ENCODE data around the gene TUBGCP6. TPM values are rescaled to one million over a fixed set of nuclear protein-coding genes. Genes with fewer than 3 reads are reported as not detected.
"Not testable (repeated sequence)": the region's sequence is repeated elsewhere in the genome, so short reads cannot be mapped to it uniquely, and the experiment has no call there.

TUBGCP6 gene
- total RNA-seq, 2 experiments from 2014 or later: 62.9 to 71.4 TPM

- no peak overlapping the region for H3K4me3 Mint-ChIP-seq
- H3K9me3 Mint-ChIP-seq: no peaks in the 10 kb centered on the region
- POLR2A ChIA-PET: no interaction called here
- peaks cover 32% of the 10 kb centered on the region for H3K36me3 Mint-ChIP-seq (ENCODE audit: low read depth)
- peak; percentile 81 for DNase-seq
- H3K27me3 Mint-ChIP-seq: no peaks in the 10 kb centered on the region
- H3K27ac Mint-ChIP-seq: no peak overlapping the region
- H3K4me1 Mint-ChIP-seq: peaks cover 7% of the 10 kb centered on the region
- CTCF ChIA-PET: no interaction called here
Measured at GRCh38 chr22:50209893-50210292, 34.9 kb downstream of the TUBGCP6 start.

GRCh38 chr22:50208939-50209892 is 35.6 kb downstream of the TUBGCP6 start:
- ChIA-PET CTCF (interaction anchor here (0.5 to 1.1 kb wide), 4 partner anchors 9 to 270 kb away, joined by 3 to 4 read pairs (median 4); no protein-coding TSS in a partner anchor), POLR2A (no interaction called here)
- no peak overlapping the region for H3K27ac Mint-ChIP-seq
- DNase-seq: no peak
- H3K9me3 Mint-ChIP-seq: no peaks in the 10 kb centered on the region
- no peak overlapping the region for H3K4me3 Mint-ChIP-seq
- peaks cover 9% of the 10 kb centered on the region for H3K4me1 Mint-ChIP-seq
- no peaks in the 10 kb centered on the region for H3K27me3 Mint-ChIP-seq
- H3K36me3 Mint-ChIP-seq (ENCODE audit: low read depth): peaks cover 29% of the 10 kb centered on the region

GRCh38 chr22:50208430-50208938 is 36.3 kb downstream of the TUBGCP6 start:
- peaks cover 13% of the 10 kb centered on the region for H3K4me1 Mint-ChIP-seq
- ChIA-PET POLR2A (no interaction called here), CTCF (interaction anchor here (0.6 to 1.1 kb wide), 3 partner anchors 10 to 269 kb away, joined by 3 to 4 read pairs (median 3); no protein-coding TSS in a partner anchor)
- DNase-seq: no peak
- peak overlapping the region; percentile 36 for H3K27ac Mint-ChIP-seq
- H3K27me3 Mint-ChIP-seq: no peaks in the 10 kb centered on the region
- H3K4me3 Mint-ChIP-seq: no peak overlapping the region
- no peaks in the 10 kb centered on the region for H3K9me3 Mint-ChIP-seq
- H3K36me3 Mint-ChIP-seq (ENCODE audit: low read depth): peaks cover 32% of the 10 kb centered on the region

- POLR2A ChIA-PET: no interaction called here
- H3K4me1 Mint-ChIP-seq: peaks cover 18% of the 10 kb centered on the region
- H3K4me3 Mint-ChIP-seq: no peak overlapping the region
- CTCF ChIA-PET: interaction anchor here (0.6 to 1.2 kb wide), 2 partner anchors 17 to 28 kb away, joined by 3 to 6 read pairs; no protein-coding TSS in a partner anchor
- no peak for DNase-seq
- H3K36me3 Mint-ChIP-seq (ENCODE audit: low read depth): peaks cover 32% of the 10 kb centered on the region
- H3K27me3 Mint-ChIP-seq: no peaks in the 10 kb centered on the region
- H3K27ac Mint-ChIP-seq: peak overlapping the region; percentile 13
- no peaks in the 10 kb centered on the region for H3K9me3 Mint-ChIP-seq
Measured at GRCh38 chr22:50207383-50208140, 37.3 kb downstream of the TUBGCP6 start.

- Mint-ChIP-seq H3K4me3 (no peak overlapping the region), H3K27me3 (no peaks in the 10 kb centered on the region), H3K9me3 (no peaks in the 10 kb centered on the region), H3K36me3 (ENCODE audit: low read depth) (peaks cover 30% of the 10 kb centered on the region), H3K4me1 (peaks cover 27% of the 10 kb centered on the region), H3K27ac (no peak overlapping the region)
- ChIA-PET CTCF (interaction anchor here (0.6 to 1.3 kb wide), 3 partner anchors 16 to 117 kb away, joined by 3 to 7 read pairs (median 6); no protein-coding TSS in a partner anchor), POLR2A (no interaction called here)
- no peak for DNase-seq
Measured at GRCh38 chr22:50206599-50206998, 38.2 kb downstream of the TUBGCP6 start.

- H3K27ac Mint-ChIP-seq: no peak overlapping the region
- peaks cover 26% of the 10 kb centered on the region for H3K4me1 Mint-ChIP-seq
- ChIA-PET POLR2A (no interaction called here), CTCF (interaction anchor here (0.6 to 1.3 kb wide), 4 partner anchors 16 to 117 kb away, joined by 3 to 7 read pairs (median 4); no protein-coding TSS in a partner anchor)
- no peaks in the 10 kb centered on the region for H3K9me3 Mint-ChIP-seq
- no peak for DNase-seq
- no peaks in the 10 kb centered on the region for H3K27me3 Mint-ChIP-seq
- H3K4me3 Mint-ChIP-seq: no peak overlapping the region
- H3K36me3 Mint-ChIP-seq (ENCODE audit: low read depth): peaks cover 26% of the 10 kb centered on the region
Measured at GRCh38 chr22:50205781-50206569, 38.8 kb downstream of the TUBGCP6 start.

- DNase-seq, H3K9me3 Mint-ChIP-seq, CTCF ChIA-PET, H3K27me3 Mint-ChIP-seq, H3K4me3 Mint-ChIP-seq, POLR2A ChIA-PET, H3K27ac Mint-ChIP-seq: not testable (repeated sequence)
- peaks cover 26% of the 10 kb centered on the region for H3K4me1 Mint-ChIP-seq
- H3K36me3 Mint-ChIP-seq (ENCODE audit: low read depth): peaks cover 24% of the 10 kb centered on the region
Measured at GRCh38 chr22:50204998-50205397, 39.8 kb downstream of the TUBGCP6 start.

GRCh38 chr22:50204571-50204970 is 40.3 kb downstream of the TUBGCP6 start:
- peaks cover 21% of the 10 kb centered on the region for H3K36me3 Mint-ChIP-seq (ENCODE audit: low read depth)

GRCh38 chr22:50203288-50203687 is 41.5 kb downstream of the TUBGCP6 start:
- CTCF ChIA-PET: no interaction called here
- no peak for DNase-seq
- POLR2A ChIA-PET: no interaction called here
- no peaks in the 10 kb centered on the region for H3K9me3 Mint-ChIP-seq
- H3K27me3 Mint-ChIP-seq: no peaks in the 10 kb centered on the region
- no peak overlapping the region for H3K27ac Mint-ChIP-seq
- peaks cover 28% of the 10 kb centered on the region for H3K4me1 Mint-ChIP-seq
- H3K36me3 Mint-ChIP-seq (ENCODE audit: low read depth): peaks cover 19% of the 10 kb centered on the region
- no peak overlapping the region for H3K4me3 Mint-ChIP-seq

More at GRCh38 chr22:50204571-50204970, 40.3 kb downstream of the TUBGCP6 start:
- DNase-seq: no peak
- ChIA-PET CTCF (interaction anchor here (0.6 kb wide), 1 partner anchor 180 kb away, joined by 3 read pairs; no protein-coding TSS in a partner anchor), POLR2A (no interaction called here)
- peaks cover 26% of the 10 kb centered on the region for H3K4me1 Mint-ChIP-seq
- H3K9me3 Mint-ChIP-seq: no peaks in the 10 kb centered on the region
- H3K27me3 Mint-ChIP-seq: no peaks in the 10 kb centered on the region
- H3K27ac Mint-ChIP-seq: no peak overlapping the region
- H3K4me3 Mint-ChIP-seq: no peak overlapping the region

GRCh38 chr22:50202130-50202666 is 42.6 kb downstream of the TUBGCP6 start:
- Mint-ChIP-seq H3K27ac (peak overlapping the region; percentile 67), H3K27me3 (no peaks in the 10 kb centered on the region), H3K4me3 (peak overlapping the region; percentile 77), H3K4me1 (peaks cover 28% of the 10 kb centered on the region), H3K9me3 (no peaks in the 10 kb centered on the region), H3K36me3 (ENCODE audit: low read depth) (peaks cover 21% of the 10 kb centered on the region)
- POLR2A ChIA-PET: interaction anchor here (1.0 kb wide), 1 partner anchor 323 kb away, joined by 3 read pairs; the partner anchor contains the start of gene SCO2
- DNase-seq: no peak
- CTCF ChIA-PET: interaction anchor here (1.3 kb wide), 2 partner anchors 10 to 12 kb away, joined by 4 to 6 read pairs; no protein-coding TSS in a partner anchor

GRCh38 chr22:50201191-50202129 is 43.4 kb downstream of the TUBGCP6 start:
- POLR2A ChIA-PET: interaction anchor here (1.0 kb wide), 1 partner anchor 324 kb away, joined by 3 read pairs; the partner anchor contains the start of gene SCO2
- DNase-seq: no peak
- peak overlapping the region; percentile 67 for H3K27ac Mint-ChIP-seq

More at GRCh38 chr22:50201191-50202129, 43.4 kb downstream of the TUBGCP6 start:
- Mint-ChIP-seq H3K36me3 (ENCODE audit: low read depth) (peaks cover 20% of the 10 kb centered on the region), H3K4me3 (peak overlapping the region; percentile 77), H3K4me1 (peaks cover 28% of the 10 kb centered on the region), H3K9me3 (no peaks in the 10 kb centered on the region), H3K27me3 (no peaks in the 10 kb centered on the region)
- CTCF ChIA-PET: interaction anchor here (1.3 kb wide), 2 partner anchors 9 to 11 kb away, joined by 4 to 6 read pairs; no protein-coding TSS in a partner anchor
